Loucy (cell line): Measurements from ENCODE around the gene CTSC.

Source experiments
- H2AFZ ChIP-seq: fragments of 200-600 bp; sonication (generic); 2 replicates; pipeline ENCODE4 v1.6.0; 2016; ENCODE audit warnings: antibody characterized with exemption, mild to moderate bottlenecking, low read length, moderate library complexity
- H3F3A ChIP-seq: fragments of 200-600 bp; 2 replicates; pipeline ENCODE4 v1.6.0; 2016; ENCODE audit warnings: antibody characterized with exemption, low read depth, mild to moderate bottlenecking
- H3K27me3 ChIP-seq: fragments of 200-600 bp; sonication (generic); 2 replicates; pipeline ENCODE4 v1.6.1; 2014; ENCODE audit warnings: low read length, mild to moderate bottlenecking; ENCODE audit not compliant: insufficient read depth, poor library complexity, severe bottlenecking
- H3K36me3 ChIP-seq: fragments of 200-600 bp; sonication (generic); 2 replicates; pipeline ENCODE4 v1.6.1; 2016; ENCODE audit warnings: low read length; ENCODE audit not compliant: insufficient read depth
- H3K4me1 ChIP-seq: fragments of 200-600 bp; sonication (generic); 2 replicates; pipeline ENCODE4 v1.5.1; 2014; ENCODE audit warnings: low read length, mild to moderate bottlenecking; ENCODE audit not compliant: insufficient read depth, poor library complexity, severe bottlenecking
- H3K4me2 ChIP-seq: fragments of 200-600 bp; sonication (generic); 2 replicates; pipeline ENCODE4 v1.6.0; 2014; ENCODE audit warnings: antibody characterized with exemption, low read length, low read depth, mild to moderate bottlenecking; ENCODE audit not compliant: poor library complexity, severe bottlenecking
- H3K4me3 ChIP-seq: fragments of 200-600 bp; sonication (generic); 2 replicates; pipeline ENCODE4 v1.5.1; 2014; ENCODE audit warnings: low read length, mild to moderate bottlenecking, mixed read lengths; ENCODE audit not compliant: poor library complexity, severe bottlenecking
- H3K79me2 ChIP-seq: fragments of 200-600 bp; sonication (generic); 2 replicates; pipeline ENCODE4 v1.6.1; 2014; ENCODE audit warnings: low read length; ENCODE audit not compliant: insufficient read depth
- H3K9ac ChIP-seq: fragments of 200-600 bp; sonication (generic); 2 replicates; pipeline ENCODE4 v1.6.0; 2014; ENCODE audit warnings: mild to moderate bottlenecking, low read depth, low read length, moderate library complexity; ENCODE audit not compliant: poor library complexity, severe bottlenecking
- H3K9me2 ChIP-seq: fragments of 200-600 bp; sonication (generic); replicated peaks from 2 replicates; pipeline ENCODE4 v1.6.1; 2016; ENCODE audit warnings: low read depth, low read length, mixed read lengths
- H3K9me3 ChIP-seq: fragments of 200-600 bp; sonication (generic); 2 replicates; pipeline ENCODE4 v1.6.1; 2014; ENCODE audit warnings: mild to moderate bottlenecking, antibody characterized with exemption, low read length, low read depth; ENCODE audit not compliant: insufficient read depth
- H4K20me1 ChIP-seq: fragments of 200-600 bp; sonication (generic); 2 replicates; pipeline ENCODE4 v1.6.0; 2014; ENCODE audit warnings: antibody characterized with exemption, low read length, mild to moderate bottlenecking; ENCODE audit not compliant: insufficient read depth, poor library complexity, severe bottlenecking
- EZH2phosphoT487 ChIP-seq: fragments of 200-600 bp; IDR thresholded peaks from 2 replicates; pipeline ENCODE4 v1.6.1; 2018; ENCODE audit warnings: antibody characterized with exemption, mild to moderate bottlenecking, moderate library complexity, borderline replicate concordance
- TF ChIP-seq, protein P1 (sequence below): fragments of 200-600 bp; sonication (generic); conservative IDR thresholded peaks from 2 replicates; pipeline ENCODE4 v1.5.1; 2014; ENCODE audit warnings: mild to moderate bottlenecking, antibody characterized with exemption, low read length

The CTSC gene

DNA sequence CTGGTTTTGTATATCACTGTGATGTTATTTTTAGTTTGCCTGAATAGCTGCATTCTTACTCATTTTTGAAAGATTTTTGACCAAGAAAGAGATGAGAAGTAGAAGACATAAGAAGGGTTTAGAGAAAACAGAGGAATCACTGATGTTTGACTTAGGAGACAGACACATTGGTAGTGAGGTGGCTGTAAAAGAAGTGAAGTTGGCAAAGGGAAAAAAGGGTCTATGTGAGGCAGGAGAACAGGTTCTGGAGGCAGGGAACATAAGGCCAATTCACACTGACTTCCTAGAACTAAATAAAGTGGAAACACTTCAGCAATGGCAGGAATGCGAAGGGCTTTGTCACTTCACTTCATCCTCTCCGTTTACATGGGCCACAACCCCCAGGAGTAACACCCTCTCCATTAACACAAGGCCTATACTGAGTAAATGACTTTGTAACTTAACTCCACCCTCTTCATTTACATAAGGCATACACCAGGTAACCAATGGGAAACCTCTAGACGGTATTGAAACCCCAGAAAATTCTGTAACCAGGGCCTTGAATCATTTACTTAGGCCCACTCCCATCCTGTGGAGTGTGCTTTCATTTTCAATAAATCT, 36.5 kb downstream of the CTSC start:
- Histone ChIP-seq H3K36me3 (peaks cover 84% of the 10 kb centered on the region), H3K4me3 (no peak overlapping the region), H3K9me2 (no peaks in the 10 kb centered on the region), H3K27me3 (no peaks in the 10 kb centered on the region), H2AFZ (no peak overlapping the region), H3K9me3 (no peaks in the 10 kb centered on the region), H3K9ac (no peak overlapping the region), H3F3A (no peaks in the 10 kb centered on the region), H3K4me1 (peaks cover 11% of the 10 kb centered on the region), H4K20me1 (peaks cover 5% of the 10 kb centered on the region), H3K4me2 (peak overlapping the region; percentile 15), H3K79me2 (peaks cover 20% of the 10 kb centered on the region; the same call in 1 of the 2 replicates)
- no peak for TF ChIP-seq EZH2phosphoT487
- TF ChIP-seq, protein P1, sequence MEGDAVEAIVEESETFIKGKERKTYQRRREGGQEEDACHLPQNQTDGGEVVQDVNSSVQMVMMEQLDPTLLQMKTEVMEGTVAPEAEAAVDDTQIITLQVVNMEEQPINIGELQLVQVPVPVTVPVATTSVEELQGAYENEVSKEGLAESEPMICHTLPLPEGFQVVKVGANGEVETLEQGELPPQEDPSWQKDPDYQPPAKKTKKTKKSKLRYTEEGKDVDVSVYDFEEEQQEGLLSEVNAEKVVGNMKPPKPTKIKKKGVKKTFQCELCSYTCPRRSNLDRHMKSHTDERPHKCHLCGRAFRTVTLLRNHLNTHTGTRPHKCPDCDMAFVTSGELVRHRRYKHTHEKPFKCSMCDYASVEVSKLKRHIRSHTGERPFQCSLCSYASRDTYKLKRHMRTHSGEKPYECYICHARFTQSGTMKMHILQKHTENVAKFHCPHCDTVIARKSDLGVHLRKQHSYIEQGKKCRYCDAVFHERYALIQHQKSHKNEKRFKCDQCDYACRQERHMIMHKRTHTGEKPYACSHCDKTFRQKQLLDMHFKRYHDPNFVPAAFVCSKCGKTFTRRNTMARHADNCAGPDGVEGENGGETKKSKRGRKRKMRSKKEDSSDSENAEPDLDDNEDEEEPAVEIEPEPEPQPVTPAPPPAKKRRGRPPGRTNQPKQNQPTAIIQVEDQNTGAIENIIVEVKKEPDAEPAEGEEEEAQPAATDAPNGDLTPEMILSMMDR, result no peak

DNA sequence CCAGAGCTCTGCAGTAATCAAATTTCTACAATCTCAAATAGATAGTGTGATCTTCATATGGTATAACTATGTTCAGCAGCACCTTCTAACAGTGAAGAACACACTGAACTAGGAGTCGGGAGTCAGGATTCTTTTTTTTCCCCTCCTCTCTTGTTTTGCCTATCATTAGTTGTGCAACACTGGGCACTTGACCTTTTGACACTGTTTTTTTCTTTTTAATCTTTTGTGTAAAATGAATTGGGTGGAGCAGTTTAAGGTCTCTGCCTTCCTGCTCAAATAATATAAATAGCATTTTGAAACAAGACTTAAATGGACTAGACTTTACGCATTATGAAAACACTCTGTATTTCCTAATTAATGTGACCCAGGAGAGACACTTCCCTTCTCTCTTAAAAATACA, 39.7 kb downstream of the CTSC start:
- no peak for TF ChIP-seq EZH2phosphoT487
- TF ChIP-seq, protein P1, result no peak
- Histone ChIP-seq H4K20me1 (peaks cover 5% of the 10 kb centered on the region), H3K4me1 (peaks cover 11% of the 10 kb centered on the region), H3F3A (no peaks in the 10 kb centered on the region), H3K36me3 (peaks cover 84% of the 10 kb centered on the region), H3K4me3 (no peak overlapping the region), H3K27me3 (no peaks in the 10 kb centered on the region), H3K9me3 (no peaks in the 10 kb centered on the region), H3K79me2 (peaks cover 20% of the 10 kb centered on the region; the same call in 1 of the 2 replicates), H3K9ac (no peak overlapping the region), H3K4me2 (no peak overlapping the region), H2AFZ (no peak overlapping the region), H3K9me2 (no peaks in the 10 kb centered on the region)

DNA sequence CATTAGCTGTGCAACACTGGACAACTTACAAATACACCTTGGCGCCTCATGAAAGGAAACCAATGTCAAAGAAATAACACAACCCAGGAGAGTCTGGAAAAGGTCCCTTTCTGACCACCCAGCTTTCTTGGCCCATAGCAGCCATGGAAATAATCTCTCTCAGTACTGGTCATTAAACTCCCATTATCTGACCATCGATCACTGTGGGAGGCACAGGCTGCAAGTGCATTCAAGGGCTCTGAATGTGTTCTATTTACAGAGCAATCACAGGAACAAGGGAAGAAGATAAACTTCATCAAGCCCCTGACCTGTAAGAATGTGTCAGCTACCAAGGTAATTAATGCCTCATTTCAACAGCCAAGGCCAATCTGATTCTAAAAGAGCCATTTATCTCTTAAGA, 40.1 kb downstream of the CTSC start:
- H3K79me2 ChIP-seq, result peaks cover 20% of the 10 kb centered on the region; the same call in 1 of the 2 replicates
- H3K4me3 ChIP-seq, result no peak overlapping the region
- H3K9me3 ChIP-seq, result no peaks in the 10 kb centered on the region
- H3K4me2 ChIP-seq, result no peak overlapping the region
- H4K20me1 ChIP-seq, result peaks cover 5% of the 10 kb centered on the region
- peaks cover 11% of the 10 kb centered on the region for H3K4me1 ChIP-seq
- H3K36me3 ChIP-seq, result peaks cover 88% of the 10 kb centered on the region
- no peaks in the 10 kb centered on the region for H3F3A ChIP-seq
- TF ChIP-seq, protein P1, result no peak
- no peak for TF ChIP-seq EZH2phosphoT487
- no peak overlapping the region for H3K9ac ChIP-seq
- no peaks in the 10 kb centered on the region for H3K9me2 ChIP-seq
- H3K27me3 ChIP-seq, result no peaks in the 10 kb centered on the region
- H2AFZ ChIP-seq, result no peak overlapping the region
